NCI-H2227 (cell line): ENCODE data around the gene PLPPR3.
A peak's percentile ranks its signal among the peaks of the same experiment; 100 is the strongest.

ENCODE experiments used
- DNase-seq: peaks from one replicate; lab custom pipeline; 2025; ENCODE audit not compliant: unreplicated experiment; lab: John Stamatoyannopoulos, UW

PLPPR3 gene

DNA sequence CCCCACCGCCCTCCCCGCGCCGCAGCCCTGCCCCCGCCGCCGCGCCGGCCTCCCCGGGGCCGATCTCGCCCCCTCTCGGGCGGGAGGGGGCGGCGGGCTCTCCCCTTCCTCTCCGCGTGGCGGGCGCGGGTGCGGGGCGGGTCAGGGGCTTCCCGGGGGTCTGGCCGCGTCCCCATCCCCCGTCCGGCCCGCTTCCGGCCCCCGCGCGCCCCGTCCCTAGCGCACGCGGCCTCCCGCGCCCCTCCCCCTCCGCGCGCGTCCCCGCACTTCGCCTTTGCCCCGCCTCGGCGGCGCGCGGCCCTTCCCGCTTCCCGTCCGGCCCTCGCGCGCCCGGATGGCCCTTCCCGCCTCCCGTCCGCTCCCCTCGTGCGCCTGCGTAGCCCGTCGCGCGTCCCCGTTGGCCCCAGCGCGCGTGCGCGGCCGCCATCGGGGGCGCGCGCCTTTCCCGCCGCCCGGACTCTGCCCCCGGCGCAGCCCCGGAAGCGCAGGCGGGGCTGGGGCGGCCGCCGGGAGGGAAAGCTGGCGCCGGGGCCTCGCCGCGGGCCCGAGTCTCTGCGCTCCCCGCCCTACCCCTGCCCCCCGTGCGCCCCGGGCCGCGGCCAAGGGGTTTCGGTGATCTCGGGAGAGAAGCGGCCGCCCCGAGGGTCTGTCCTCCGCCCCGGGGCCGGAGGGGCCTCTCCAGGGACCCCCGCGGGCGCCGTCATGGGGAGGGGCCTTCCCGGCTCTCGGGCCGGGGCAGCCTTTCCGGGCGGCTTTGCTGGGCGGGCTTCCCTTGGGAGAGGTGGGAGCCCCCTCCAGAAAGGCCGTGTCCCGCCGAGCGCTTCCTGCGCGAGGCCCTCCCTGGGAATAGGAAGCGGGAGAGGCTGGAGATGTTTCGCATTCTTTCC is 24.0 kb downstream of the PLPPR3 start:
- peak; percentile 93 for DNase-seq

DNA sequence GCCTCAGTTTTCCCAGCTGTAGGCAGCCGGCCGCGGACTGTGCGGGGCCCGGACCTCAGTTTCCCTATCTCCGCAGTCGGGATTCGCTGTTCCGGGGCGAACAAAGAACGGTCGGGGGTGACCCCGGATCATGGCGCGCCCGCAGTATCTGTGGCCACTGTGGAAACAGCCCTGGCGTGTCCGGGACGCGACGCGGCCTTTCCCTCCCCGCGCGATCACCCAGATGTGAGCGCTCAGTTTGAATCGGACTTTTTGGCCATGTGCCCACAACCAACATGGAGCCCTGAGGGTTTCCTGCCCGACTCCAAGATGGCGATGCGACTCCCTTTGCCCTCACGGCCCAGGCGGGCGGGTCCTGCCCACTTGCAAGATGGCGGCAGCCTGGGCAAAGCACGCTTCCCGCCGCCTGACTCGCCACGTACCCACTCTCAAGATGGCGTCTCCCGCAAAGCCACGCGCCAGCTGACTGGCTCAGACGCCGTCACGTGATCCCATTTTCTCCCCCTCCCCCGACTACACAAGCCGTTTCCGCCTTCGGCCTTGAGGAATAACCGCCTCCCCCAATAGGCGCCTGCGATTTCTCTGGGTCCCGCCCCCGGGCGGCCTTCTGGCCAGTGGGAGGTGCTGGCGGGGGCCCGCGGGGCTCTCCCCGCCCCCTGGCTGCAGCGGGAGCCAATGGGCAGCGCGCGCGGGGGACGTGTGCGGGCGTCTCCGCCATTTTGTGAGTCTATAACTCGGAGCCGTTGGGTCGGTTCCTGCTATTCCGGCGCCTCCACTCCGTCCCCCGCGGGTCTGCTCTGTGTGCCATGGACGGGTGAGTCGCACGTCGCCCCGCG is 24.8 kb downstream of the PLPPR3 start, which contains the start of gene PTBP1:
Gene PTBP1, plus strand, starts transcription at position 761 of the 836 bp plus-strand sequence. Its CDS starts 46 bp downstream, at position 807.
- DNase-seq, result peak; percentile 99

DNA sequence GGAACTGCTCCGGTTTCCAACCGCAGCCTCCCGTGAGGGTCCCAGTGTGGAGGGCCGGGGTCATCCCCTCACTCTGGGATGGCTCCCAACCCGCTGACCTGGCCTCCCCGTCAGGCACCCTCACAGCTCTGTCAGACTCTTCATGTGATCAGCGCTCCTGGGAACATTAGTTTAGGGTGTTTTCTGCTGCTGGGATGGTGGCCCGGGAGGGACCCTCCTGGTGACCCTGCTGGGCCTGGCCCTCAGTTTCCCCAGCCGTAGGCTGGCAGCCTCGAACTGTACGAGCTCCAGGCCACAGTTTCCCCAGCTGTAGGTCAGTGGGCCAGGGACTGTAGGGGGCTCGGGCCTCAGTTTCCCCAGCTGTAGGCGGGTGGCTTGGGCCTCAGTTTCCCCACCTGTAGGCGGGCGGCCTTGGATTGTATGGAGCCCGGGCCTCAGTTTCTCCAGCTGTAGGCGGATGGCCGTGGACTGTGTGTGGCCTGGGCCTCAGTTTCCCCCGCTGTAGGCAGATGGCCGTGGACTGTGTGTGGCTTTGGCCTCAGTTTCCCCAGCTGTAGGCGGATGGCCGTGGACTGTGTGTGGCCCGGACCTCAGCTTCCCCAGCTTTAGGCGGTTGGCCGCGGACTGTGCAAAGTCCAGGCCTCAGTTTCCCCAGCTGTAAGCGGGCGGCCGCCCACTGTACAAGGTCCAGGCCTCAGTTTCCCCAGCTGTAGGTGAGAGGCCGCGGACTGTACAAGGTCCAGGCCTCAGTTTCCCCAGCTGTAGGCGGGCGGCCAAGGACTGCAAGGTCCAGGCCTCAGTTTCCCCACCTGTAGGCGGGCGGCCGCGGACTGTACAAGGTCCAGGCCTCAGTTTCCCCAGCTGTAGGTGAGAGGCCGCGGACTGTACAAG is 25.8 kb downstream of the PLPPR3 start:
- no peak for DNase-seq

DNA sequence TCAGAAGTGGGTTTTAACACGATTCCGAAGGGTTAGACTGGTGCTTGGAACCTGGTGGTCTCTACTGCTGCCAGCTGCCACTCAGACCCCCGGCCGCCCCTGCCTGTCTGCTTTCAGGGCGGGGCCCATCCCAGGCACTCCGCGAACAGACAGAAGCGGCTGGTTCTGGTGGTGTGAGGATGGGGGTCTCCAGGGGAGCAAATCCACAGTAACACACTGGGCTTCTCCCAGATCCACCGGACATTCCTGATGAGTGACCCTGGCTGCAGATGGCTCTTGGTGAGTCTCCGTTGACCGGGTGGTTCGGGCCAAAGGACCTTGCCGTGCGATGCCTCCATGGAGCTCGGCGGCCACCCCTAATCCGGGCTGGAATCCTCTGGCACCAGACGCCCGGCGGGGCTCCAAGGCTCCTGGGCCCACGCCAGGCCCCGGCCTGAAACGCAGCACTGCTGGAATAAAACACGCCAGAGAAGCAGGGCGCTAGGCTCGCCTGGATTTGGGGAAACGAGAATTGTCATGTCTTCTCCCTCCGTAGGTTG is 26.6 kb downstream of the PLPPR3 start:
- no peak for DNase-seq

DNA sequence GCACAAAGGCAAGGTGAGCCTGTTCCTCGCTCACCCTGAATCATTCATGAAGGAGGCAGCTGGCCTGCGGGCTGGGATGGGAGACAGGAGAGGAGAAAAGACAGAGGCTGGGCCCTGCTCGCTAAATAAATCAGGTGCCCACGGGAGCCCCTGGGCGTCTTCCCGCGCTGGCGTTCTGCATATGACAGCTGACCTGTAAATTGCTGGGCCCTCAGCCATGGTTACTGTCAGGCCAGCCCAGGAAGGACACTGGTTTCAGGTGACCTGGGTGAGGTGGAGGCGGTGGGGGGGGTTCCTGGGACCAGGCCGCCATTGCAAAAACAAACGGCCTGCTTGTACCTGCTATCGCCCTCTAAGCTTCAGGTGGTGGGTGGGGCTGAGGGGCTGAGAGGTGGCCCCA is 27.9 kb downstream of the PLPPR3 start:
- no peak for DNase-seq

DNA sequence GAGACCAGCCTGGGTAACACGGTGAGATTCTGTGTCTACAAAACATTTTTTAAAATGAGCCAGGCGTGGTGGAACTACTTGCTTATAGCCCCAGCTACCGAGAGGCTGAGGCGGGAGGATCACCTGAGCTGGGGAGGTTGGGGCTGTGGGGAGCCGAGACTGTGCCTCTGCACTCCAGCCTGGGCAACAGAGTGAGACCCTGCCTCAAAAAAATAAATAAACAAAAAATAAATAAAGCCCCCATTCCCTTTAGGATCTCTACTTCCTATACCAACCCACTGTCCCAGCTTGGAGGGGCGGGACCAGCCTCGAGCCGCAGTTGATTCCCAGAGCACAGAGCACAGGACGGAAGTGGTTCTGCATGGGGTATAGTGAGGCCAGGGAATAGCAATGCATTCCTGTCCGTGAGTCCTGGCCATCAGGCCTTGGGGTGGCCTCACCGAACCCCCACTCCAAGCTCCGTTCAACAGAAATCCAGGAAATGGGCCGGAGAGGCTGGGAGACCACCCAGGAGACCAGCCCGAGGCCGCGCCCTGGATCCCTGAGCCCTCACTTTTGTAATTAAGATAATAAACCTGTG is 29.4 kb downstream of the PLPPR3 start:
- DNase-seq, result no peak

DNA sequence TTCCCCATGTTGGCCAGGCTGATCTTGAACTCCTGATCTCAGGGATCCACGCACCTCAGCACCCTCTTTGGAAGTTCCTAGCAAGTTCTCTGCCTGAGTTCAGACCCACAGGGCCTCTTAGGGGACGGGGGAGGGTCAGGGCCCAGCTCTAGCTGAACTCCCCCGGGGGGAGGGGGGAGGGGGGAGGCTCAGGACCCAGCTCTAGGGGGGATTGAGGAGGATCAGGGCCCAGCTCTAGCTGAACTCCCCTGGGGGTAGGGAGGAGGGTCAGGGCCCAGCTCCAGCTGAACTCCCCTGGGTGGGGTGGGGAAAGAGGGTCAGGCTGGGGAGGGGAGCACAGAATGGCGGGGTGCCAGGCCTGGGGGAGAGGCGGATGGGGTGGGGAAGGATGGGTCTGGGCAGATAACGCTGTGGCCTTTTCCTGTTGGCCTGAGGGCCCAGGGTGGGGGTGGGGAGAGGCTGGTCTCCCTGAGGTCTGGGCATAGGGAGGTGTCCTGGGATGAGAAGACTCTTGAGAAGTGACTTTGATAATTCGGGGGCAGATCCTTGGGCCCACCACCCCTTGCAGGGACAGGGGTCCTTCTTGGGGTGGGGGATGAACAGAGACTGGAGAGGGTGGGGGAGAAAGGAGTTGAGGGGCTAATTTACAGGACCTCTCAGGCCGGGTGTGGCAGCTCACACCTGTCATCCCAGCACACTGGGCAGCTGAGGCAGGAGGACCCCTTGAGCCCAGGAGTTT is 30.0 kb downstream of the PLPPR3 start:
- no peak for DNase-seq

DNA sequence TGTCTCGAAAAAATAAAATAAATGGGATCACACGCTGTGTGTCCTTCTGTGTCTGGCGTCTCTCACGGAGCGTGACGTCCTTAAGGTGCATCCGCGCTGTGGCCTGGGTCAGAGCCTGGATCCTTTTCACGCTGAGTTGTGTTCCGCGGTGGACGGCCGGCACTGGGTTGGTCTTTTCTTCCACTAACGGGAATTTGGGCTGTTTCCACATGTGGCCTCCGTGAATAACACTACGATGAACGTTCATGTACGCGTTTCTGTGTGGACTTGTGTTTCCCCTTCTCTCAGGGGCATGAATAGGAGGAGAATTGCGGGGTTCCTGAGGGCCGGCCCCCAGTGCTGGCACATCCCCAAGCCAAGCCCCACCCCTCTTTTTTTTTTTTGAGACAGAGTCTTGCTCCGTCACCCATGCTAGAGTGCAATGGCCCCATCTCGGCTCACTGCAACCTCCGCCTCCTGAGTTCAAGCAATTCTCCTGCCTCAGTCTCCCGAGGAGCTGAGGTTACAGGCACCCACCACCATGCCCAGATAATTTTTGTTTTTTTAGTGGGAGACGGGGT is 30.7 kb downstream of the PLPPR3 start:
- DNase-seq, result no peak

DNA sequence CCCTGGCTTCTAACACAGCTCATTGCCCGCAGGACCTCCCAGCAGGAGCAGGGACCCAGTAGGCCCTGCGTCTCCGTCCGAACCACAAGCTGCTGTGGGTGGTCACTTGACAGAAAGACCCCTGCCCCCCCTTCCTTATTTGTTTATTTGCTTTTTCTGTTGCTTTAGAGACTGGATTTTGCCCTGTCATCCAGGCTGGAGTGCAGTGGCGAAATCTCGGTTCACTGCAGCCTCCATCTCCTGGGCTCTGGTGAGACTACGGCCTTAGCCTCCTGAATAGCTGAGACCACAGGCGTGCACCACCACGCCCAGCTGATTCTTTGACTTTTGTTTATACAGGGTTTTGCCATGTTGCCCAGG is 32.1 kb downstream of the PLPPR3 start:
- DNase-seq, result no peak

DNA sequence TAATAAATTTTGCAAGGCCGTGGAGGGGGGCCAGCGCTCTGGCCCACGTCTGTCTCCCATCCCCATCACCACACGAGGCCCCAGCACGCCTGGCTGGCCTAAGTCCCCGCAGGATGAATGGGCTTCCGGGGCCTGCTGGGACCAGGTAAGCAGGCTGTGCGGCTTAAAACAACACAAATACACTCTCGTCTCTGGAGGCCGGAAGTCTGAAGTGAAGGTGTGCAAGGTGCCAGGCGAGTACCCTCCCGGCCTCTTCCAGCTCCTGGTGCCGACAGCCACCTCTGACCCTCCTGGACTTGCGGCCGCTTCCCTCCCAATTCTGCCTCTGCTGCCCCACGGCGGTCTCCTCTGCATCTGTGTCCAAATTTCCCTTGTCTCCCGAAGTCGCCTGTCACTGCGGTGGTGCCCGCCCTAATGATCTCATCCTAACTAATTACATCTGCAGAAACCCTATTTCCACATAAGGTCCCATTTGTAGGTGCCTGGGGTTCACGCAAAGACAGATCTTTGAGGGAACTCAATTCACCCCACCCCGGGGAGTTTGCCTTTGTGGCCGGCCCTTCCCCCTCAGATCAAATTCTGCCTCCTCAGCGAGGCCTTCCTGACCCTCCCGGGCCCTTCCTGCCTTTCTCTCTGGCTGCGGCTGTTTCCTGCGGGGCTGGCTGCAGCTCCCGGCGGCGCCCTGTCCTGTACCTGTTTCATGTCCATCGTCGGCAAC is 32.6 kb downstream of the PLPPR3 start:
- no peak for DNase-seq

DNA sequence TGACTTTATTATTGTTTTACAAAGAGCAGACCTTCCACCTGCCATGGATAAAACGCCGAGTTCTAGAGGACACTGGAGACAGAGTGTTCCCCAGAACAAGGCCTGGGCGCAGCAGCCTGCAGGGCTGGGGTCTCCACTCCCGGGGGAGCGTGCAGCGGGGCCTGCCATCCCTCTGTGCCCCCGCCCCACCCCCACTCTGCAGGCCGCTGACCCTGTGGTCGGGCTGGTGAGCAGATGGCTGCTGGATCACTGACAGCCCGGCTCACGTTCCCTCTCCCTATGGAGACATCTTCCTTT is 33.1 kb downstream of the PLPPR3 start:
- no peak for DNase-seq

DNA sequence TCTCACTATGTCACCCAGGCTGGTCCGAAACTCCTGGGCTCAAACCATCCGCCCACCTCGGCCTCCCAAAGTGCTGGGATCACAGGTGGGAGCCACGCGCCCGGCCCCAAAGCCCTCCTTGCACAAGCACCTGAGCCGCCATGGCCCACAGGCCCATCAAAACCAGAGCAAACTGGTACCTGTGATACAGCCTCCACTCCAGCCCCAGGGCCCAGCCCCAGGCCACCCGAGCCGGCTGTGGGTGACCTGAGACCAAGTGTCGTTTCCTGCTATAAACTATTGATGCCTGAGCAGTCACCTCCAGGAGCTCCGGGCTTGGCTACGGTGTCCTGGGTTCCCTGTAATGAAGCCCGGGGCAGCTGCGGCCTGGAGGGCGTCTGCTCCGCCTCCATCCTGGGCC is 34.2 kb downstream of the PLPPR3 start:
- DNase-seq, result no peak

DNA sequence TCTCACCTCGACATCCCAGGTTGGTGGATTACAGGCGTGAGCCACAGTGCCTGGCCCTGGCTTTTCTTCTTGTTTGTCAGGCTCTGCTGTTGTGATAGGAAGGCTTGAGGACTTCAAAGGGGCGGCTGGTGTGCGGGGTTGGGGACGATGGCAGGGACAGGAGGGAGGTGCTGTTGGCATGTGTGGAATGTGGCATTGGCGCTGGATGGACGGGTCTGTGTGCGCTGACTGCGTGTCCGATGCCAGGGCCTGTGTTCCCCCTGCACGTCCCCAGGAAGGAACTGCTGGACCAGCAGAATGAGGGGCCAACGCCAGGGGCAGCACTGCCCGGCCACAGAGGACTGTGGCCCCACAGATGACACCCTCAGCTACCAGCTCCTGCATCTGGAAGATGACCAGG is 37.2 kb downstream of the PLPPR3 start:
- no peak for DNase-seq

DNA sequence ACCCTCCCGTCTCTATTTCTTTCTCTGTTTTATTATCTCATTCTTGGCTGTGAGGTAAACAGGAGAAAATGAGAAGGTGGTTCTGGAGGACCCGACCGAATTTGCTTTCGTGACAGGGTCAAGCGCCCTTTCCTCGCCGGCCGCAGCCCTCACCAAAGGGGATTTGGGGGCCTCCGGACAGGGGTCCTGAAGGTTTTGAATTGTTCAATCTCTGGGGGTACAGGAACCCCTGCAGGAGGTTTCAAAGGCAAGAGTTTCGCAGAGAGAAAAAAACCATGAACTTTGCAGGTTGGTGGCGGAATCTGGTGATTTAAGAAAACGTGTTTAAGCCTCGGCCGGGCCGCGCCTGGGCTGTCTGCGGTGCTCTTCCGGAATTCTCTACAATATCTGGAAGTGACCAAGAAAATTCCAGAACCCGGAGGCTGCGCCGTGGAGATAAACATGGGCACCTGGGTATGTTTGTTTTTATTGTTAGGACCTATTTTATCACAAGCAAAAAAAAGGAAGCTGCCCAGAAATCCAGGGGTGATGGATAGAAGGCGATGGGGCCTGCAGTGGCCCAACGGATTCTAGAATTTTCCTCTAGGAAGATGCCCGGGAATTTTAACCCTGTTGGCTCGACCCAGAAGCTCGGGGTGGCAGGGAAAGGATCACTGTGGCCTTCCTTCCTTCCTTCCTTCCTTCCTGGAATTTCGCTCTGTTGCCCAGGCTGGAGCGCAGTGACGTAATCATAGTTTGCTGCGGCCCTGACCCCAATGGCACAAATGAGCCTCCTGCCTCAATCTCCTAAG is 38.7 kb downstream of the PLPPR3 start:
- DNase-seq, result no peak

DNA sequence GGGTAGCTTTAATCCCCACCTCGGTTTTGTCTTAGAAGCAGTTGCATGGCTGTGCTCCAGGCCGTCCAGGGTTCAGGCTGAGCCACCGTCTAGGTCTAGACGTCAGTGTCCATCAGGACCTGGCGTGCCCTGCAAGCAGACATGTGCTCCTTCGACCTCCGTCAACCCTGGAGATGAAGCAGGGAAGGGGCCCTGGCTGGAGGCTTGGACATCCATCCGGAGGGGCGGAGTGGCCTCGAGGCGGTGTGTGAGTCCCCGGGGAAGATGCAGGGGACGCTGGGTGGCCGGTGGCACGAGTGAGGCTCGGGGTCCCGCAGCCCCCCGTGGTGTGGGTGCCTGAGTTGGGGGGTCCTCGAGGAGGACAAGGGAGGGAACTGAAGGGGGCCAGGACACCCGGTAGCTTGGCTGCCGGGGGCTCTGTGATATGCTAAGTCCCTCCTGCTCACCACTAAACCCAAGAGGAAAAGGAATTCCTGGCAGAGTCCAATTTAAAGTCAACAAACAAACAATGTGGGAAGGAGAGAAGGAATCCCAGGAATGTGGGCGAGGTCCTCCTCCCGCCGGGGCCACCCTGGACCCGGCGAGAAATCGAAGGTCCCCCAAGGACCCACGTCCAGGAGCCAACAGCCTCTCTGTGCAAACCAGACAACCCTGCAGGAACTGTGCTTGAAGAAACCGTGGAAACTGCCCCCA is 39.4 kb downstream of the PLPPR3 start:
- DNase-seq, result no peak

DNA sequence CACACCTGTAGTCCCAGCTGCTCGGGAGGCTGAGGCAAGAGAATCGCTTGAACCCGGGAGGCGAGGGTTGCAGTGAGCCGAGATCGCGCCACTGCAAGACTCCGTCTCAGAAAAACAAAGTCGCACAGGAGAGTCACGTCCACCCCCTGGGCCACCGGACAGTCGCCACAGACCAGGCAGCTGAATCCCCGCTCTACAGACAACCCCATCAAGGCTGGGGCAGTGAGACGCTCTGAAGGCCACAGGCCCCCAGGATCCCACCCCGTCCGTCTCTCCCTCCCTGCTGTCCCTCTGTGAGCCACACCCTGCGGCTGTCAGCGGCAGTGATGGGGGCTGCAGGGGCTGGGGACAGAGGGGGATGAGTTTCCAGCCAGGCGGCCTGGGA is 40.0 kb downstream of the PLPPR3 start:
- DNase-seq, result no peak

DNA sequence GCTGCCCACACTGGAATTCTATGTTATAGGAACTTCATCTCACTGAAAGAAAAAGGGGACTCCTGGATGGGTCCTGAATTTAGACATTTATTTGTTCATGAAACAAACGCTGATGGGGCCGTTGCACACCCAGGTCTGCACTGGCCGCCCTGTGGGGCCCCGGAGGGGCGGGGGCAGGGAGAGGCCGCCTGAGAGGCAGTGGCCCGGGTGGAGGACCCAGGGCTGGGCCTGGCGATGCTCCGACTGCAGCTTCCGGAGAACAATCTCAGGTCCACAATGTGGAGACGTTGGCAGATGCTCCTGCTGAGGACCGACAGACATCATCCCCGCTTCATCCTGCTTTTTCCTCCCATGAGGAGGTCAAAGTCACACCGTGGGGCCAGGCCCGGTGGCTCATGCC is 40.8 kb downstream of the PLPPR3 start:
- DNase-seq, result no peak
